ENCODE results near the gene RPL13A.
"Not testable (repeated sequence)": the region's sequence is repeated elsewhere in the genome, so short reads cannot be mapped to it uniquely, and the experiment has no call there.

The RPL13A gene

GRCh38 chr19:49458567-49458903, 28.9 kb upstream of the RPL13A start:
- no peak for DNase-seq

DNA sequence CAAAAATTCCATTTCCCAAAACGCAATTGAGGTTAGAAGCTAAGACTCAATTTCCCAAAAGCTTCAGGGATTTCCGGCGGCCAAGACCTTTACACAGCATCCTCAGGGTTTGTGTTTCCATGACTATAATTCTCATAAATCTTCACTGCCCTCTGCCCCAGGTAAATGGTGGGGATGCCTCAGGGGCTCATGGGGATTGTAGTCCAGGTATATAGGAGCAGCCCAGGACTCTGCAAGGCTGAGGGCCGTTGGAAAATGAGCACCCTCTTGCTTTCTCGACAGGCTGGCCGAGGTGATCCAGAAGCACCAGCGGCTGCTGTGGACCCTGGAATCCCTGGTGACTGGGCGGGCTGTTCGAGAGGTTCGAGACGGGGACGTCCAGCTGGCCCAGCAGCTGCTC, 28.0 kb upstream of the RPL13A start:
- DNase-seq: no peak

- not testable (repeated sequence) for DNase-seq
Measured at GRCh38 chr19:49461130-49461529, 26.3 kb upstream of the RPL13A start.

- no peak for DNase-seq
Measured at GRCh38 chr19:49461656-49462055, 25.8 kb upstream of the RPL13A start.

DNA sequence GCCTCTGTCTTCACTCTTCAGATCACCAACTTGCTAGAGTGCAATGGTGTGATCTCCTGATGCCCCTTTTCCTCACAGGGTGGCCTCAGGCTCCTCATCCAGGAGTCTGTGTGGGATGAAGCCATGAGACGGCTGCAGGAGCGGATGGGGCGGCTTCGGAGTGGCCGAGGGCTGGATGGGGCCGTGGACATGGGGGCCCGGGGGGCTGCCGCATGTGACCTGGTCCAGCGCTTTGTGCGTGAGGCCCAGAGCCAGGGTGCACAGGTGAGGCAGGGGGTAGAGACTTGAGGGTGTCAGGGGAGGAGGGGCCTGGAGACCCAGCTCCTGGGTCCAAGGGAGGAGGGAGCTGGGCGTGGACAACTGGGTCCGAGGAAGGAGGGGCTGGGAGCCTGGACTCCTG, 24.9 kb upstream of the RPL13A start:
- DNase-seq: no peak

- no peak for DNase-seq
Measured at GRCh38 chr19:49463960-49464740, 23.3 kb upstream of the RPL13A start.

- DNase-seq: no peak
Measured at GRCh38 chr19:49465371-49465770, 22.0 kb upstream of the RPL13A start.

GRCh38 chr19:49468199-49468598, 19.2 kb upstream of the RPL13A start:
- no peak for DNase-seq

GRCh38 chr19:49468746-49469447, 18.5 kb upstream of the RPL13A start:
- peak; percentile 82 for DNase-seq

GRCh38 chr19:49469828-49470614, 17.4 kb upstream of the RPL13A start:
- peak; percentile 81 for DNase-seq

DNA sequence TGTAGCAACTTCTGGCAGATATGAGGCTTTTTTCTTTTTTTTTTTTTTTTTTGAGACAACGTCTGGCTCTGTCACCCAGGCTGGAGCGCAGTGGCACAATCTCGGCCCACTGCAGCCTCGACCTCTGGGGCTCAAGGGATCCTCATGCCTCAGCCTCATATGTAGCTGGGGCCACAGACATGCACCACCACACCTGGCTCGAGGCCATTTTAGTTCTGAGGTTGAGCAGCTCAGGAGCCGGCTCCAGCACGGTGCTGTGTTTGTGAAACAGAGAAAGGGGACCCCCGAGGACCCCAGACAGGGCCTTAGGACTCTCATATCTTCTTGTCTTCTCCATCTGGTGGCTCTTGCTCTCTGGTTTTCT, 16.8 kb upstream of the RPL13A start:
- no peak for DNase-seq

GRCh38 chr19:49472936-49473335, 14.5 kb upstream of the RPL13A start:
- DNase-seq: no peak

GRCh38 chr19:49473501-49473867, 13.9 kb upstream of the RPL13A start:
- DNase-seq: not testable (repeated sequence)

DNA sequence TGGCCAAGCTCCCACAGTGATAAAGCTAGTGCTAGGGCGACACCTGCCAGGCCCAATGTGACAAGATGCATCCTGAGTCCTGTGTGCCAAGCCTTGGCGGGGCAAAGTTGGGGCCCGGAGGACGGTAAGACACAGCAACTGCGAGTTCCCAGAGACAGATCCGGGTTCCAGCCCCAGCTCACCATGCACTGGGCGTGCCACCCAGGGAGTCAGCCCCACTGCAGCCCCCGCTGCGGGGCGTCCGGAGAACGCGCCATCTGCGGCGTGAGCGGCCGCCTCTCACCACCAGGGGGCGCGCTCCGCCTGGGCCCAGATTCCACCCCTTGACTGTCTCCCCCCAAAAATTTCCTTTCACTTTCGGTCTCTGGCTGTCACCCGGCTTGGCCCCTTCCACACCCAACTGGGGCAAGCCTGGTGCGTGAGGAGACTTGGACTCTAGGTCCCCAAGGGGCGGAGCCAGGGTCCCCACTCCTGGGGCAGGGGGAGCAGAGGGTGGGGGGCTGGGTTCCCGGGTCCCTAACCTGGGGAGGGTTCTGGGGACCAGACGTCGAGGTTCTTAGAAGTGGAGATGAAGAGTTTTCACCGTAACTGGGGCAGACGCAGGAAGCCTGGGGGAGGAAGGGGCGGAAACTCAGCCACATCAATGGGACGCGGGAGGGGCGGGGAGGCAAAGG, 13.4 kb upstream of the RPL13A start, which contains the start of gene FLT3LG:
Gene FLT3LG (plus strand): TSS at position 348 of the 674 bp plus-strand sequence. CDS start 425 bp downstream, outside the sequence.
- peak; percentile 91 for DNase-seq

DNA sequence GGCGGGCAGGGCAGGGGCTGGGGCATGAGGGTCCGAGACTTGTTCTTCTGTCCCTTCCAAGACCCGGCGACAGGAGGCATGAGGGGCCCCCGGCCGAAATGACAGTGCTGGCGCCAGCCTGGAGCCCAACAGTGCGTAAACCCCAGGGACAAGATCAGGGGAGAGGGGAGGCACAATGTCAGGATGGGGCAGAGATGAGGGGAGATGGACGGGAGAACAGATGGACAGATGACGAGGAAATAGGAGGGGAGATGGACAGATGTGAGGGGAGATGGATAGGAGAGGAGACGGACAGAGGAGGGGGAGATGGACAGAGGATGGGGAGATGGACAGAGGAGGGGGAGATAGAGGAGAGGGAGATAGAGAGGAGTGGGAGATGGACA, 12.9 kb upstream of the RPL13A start:
- DNase-seq: no peak

GRCh38 chr19:49475191-49475917, 12.1 kb upstream of the RPL13A start:
- no peak for DNase-seq

GRCh38 chr19:49475995-49476880, 11.2 kb upstream of the RPL13A start:
- DNase-seq: peak; percentile 90

GRCh38 chr19:49479975-49480628, 7.3 kb upstream of the RPL13A start:
- no peak for DNase-seq

GRCh38 chr19:49481020-49481683, 6.3 kb upstream of the RPL13A start:
- no peak for DNase-seq

GRCh38 chr19:49486232-49486631, 1.2 kb upstream of the RPL13A start:
- DNase-seq: no peak
